Esophagus (tissue), 2 donors: ENCODE measurements around the gene MTHFD1L. TPM values are rescaled to one million over a fixed set of nuclear protein-coding genes. Genes with fewer than 3 reads are reported as not detected.

ENCODE experiments used
- H3K27ac ChIP-seq, 2 donors: one replicate each; pipeline ENCODE4 v1.5.1; 2013; ENCODE audit warnings: low read depth in 2 of 2, mild to moderate bottlenecking in 2 of 2, inconsistent platforms in 1 of 2, low read length in 1 of 2, moderate library complexity in 1 of 2
- H3K27me3 ChIP-seq, 2 donors: one replicate each; pipeline ENCODE4 v1.6.1; 2013; ENCODE audit warnings: low read length in 2 of 2, control low read depth in 1 of 2, mild to moderate bottlenecking in 1 of 2; ENCODE audit not compliant: insufficient read depth in 2 of 2, control insufficient read depth in 1 of 2
- H3K36me3 ChIP-seq, 2 donors: one replicate each; pipeline ENCODE4 v1.6.1; 2013; ENCODE audit warnings: low read length in 1 of 2; ENCODE audit not compliant: control insufficient read depth in 2 of 2, insufficient read depth in 2 of 2
- H3K4me1 ChIP-seq, 2 donors: one replicate each; pipeline ENCODE4 v1.6.1; 2013; ENCODE audit warnings: low read length in 1 of 2; ENCODE audit not compliant: control insufficient read depth in 2 of 2, insufficient read depth in 2 of 2
- H3K4me3 ChIP-seq, 2 donors: one replicate each; pipeline ENCODE4 v1.5.1; 2013; ENCODE audit warnings: low read length in 2 of 2, mild to moderate bottlenecking in 2 of 2, low read depth in 1 of 2, moderate library complexity in 1 of 2
- H3K9me3 ChIP-seq, 2 donors: one replicate each; pipeline ENCODE4 v1.6.1; 2013; ENCODE audit warnings: mild to moderate bottlenecking in 2 of 2, low read depth in 1 of 2, low read length in 1 of 2, moderate library complexity in 1 of 2; ENCODE audit not compliant: control insufficient read depth in 2 of 2, insufficient read depth in 1 of 2
- WGBS, 2 donors: extraction: QIAGEN DNeasy Blood & Tissue Kit; methylation state at CpG; one replicate each; pipeline ENCODE4 v1.1.7; 2013; 5-methylcytosine and 5-hydroxymethylcytosine counted together
- polyA plus RNA-seq, 2 donors: library from polyadenylated mRNA; stranded (reverse); fragments of 200-250 nt; gene quantifications; one replicate each; pipeline ENCODE4 v1.2.3, GENCODE V29; 2013
- donor health status: healthy with polysubstance abuse.
- donor health status: Bipolar disorder and iron deficiency.

MTHFD1L gene
- polyA plus RNA-seq, 2 donors: 1.6 to 4.1 TPM

GRCh38 chr6:150878347-150879213 is 13.1 kb downstream of the MTHFD1L start:
- no peaks in the 10 kb centered on the region for H3K36me3 ChIP-seq
- 79 to 90% methylated on average over 9 of the region's 9 CpGs for WGBS, 2 donors
- no peaks in the 10 kb centered on the region for H3K9me3 ChIP-seq
- no peak overlapping the region for H3K27ac ChIP-seq
- H3K27me3 ChIP-seq: no peaks in the 10 kb centered on the region
- H3K4me1 ChIP-seq: no peaks in the 10 kb centered on the region
- H3K4me3 ChIP-seq: no peak overlapping the region

GRCh38 chr6:150880336-150880735 is 14.8 kb downstream of the MTHFD1L start:
- 90 to 94% methylated on average over 3 of the region's 3 CpGs for WGBS, 2 donors
- Histone ChIP-seq H3K27ac (no peak overlapping the region), H3K4me3 (no peak overlapping the region), H3K27me3 (no peaks in the 10 kb centered on the region), H3K36me3 (no peaks in the 10 kb centered on the region), H3K4me1 (no peaks in the 10 kb centered on the region), H3K9me3 (no peaks in the 10 kb centered on the region)

- Histone ChIP-seq H3K4me3 (no peak overlapping the region), H3K27me3 (no peaks in the 10 kb centered on the region), H3K36me3 (no peaks in the 10 kb centered on the region), H3K27ac (no peak overlapping the region), H3K4me1 (no peaks in the 10 kb centered on the region), H3K9me3 (no peaks in the 10 kb centered on the region)
- 23 to 32% methylated on average over 3 of the region's 3 CpGs for WGBS, 2 donors
Observed at GRCh38 chr6:150881911-150882481, 16.5 kb downstream of the MTHFD1L start.

- 81 to 93% methylated on average over 3 of the region's 3 CpGs for WGBS, 2 donors
- Histone ChIP-seq H3K36me3 (no peaks in the 10 kb centered on the region), H3K4me1 (no peaks in the 10 kb centered on the region), H3K4me3 (no peak overlapping the region), H3K27ac (no peak overlapping the region), H3K27me3 (no peaks in the 10 kb centered on the region), H3K9me3 (no peaks in the 10 kb centered on the region)
Observed at GRCh38 chr6:150883521-150883920, 18.0 kb downstream of the MTHFD1L start.

- Histone ChIP-seq H3K27me3 (no peaks in the 10 kb centered on the region), H3K36me3 (no peaks in the 10 kb centered on the region), H3K27ac (no peak overlapping the region), H3K4me3 (no peak overlapping the region), H3K4me1 (no peaks in the 10 kb centered on the region), H3K9me3 (no peaks in the 10 kb centered on the region)
- WGBS, 2 donors: 96 to 97% methylated on average over 7 of the region's 7 CpGs
Observed at GRCh38 chr6:150886155-150886554, 20.7 kb downstream of the MTHFD1L start.

- Histone ChIP-seq H3K27me3 (no peaks in the 10 kb centered on the region), H3K9me3 (no peaks in the 10 kb centered on the region), H3K36me3 (no peaks in the 10 kb centered on the region), H3K4me3 (no peak overlapping the region), H3K4me1 (no peaks in the 10 kb centered on the region), H3K27ac (no peak overlapping the region)
- WGBS, 2 donors: 76 to 77% methylated on average over 3 of the region's 3 CpGs
Observed at GRCh38 chr6:150887978-150888563, 22.6 kb downstream of the MTHFD1L start.

GRCh38 chr6:150890346-150890745 is 24.8 kb downstream of the MTHFD1L start:
- WGBS, 2 donors: 93 to 95% methylated on average over 13 of the region's 13 CpGs
- no peaks in the 10 kb centered on the region for H3K36me3 ChIP-seq
- no peaks in the 10 kb centered on the region for H3K27me3 ChIP-seq
- no peaks in the 10 kb centered on the region for H3K9me3 ChIP-seq
- peaks cover 0 to 5% of the 10 kb centered on the region in 2 donors for H3K4me1 ChIP-seq
- no peak overlapping the region for H3K4me3 ChIP-seq
- no peak overlapping the region for H3K27ac ChIP-seq

GRCh38 chr6:150891888-150892485 is 26.5 kb downstream of the MTHFD1L start:
- no peak overlapping the region for H3K27ac ChIP-seq

GRCh38 chr6:150894191-150894744 is 28.8 kb downstream of the MTHFD1L start:
- H3K4me3 ChIP-seq: no peak overlapping the region
- peak overlapping the region in 1 of 2 donors; percentile 15 for H3K27ac ChIP-seq
- no peaks in the 10 kb centered on the region for H3K36me3 ChIP-seq
- no peaks in the 10 kb centered on the region for H3K27me3 ChIP-seq
- 89 to 92% methylated on average over 8 of the region's 8 CpGs for WGBS, 2 donors
- peaks cover 0 to 5% of the 10 kb centered on the region in 2 donors for H3K4me1 ChIP-seq
- H3K9me3 ChIP-seq: no peaks in the 10 kb centered on the region

More at GRCh38 chr6:150891888-150892485, 26.5 kb downstream of the MTHFD1L start:
- peaks cover 0 to 5% of the 10 kb centered on the region in 2 donors for H3K4me1 ChIP-seq
- no peak overlapping the region for H3K4me3 ChIP-seq
- H3K9me3 ChIP-seq: no peaks in the 10 kb centered on the region
- no peaks in the 10 kb centered on the region for H3K27me3 ChIP-seq
- WGBS, 2 donors: 21 to 24% methylated on average over 7 of the region's 7 CpGs
- H3K36me3 ChIP-seq: no peaks in the 10 kb centered on the region
